ENCODE results near the gene SPON2. TPM values are rescaled to one million over a fixed set of nuclear protein-coding genes. Genes with fewer than 3 reads are reported as not detected.
A peak's percentile ranks its signal among the peaks of the same experiment; 100 is the strongest.

SPON2 gene
- total and polyA plus RNA-seq, 10 donors: 8.3 to 51.3 (median 27.1) TPM

GRCh38 chr4:1213336-1213995 lies 41.1 kb upstream of the SPON2 start:
- peak overlapping the region in 3 of 8 donors; percentile 9 to 85 (median 82) for H3K27ac ChIP-seq
- H3K4me1 ChIP-seq: peaks cover 36 to 93% (median 66%) of the 10 kb centered on the region in 6 donors
- 90 to 97% (median 95%) methylated on average over 6 to 20 of the region's 20 CpGs for WGBS, 5 donors

GRCh38 chr4:1212546-1213335 lies 40.4 kb upstream of the SPON2 start:
- no peaks in the 10 kb centered on the region for H3K9me3 ChIP-seq
- peak; percentile 73 for DNase-seq
- peaks cover 0 to 91% (median 60%) of the 10 kb centered on the region in 6 donors for H3K36me3 ChIP-seq
- H3K27ac ChIP-seq: peak overlapping the region in 2 of 8 donors; percentile 23 to 85
- TF ChIP-seq POLR2AphosphoS5 (IDR thresholded peaks at IDR 0.05) (no peak), POLR2A (IDR thresholded peaks at IDR 0.05) (no peak), CTCF (IDR thresholded peaks at IDR 0.05 in 8 of 11, conservative IDR thresholded peaks at IDR 0.05 in 3 of 11) (no peak)
- 88 to 96% (median 93%) methylated on average over 11 to 20 of the region's 20 CpGs for WGBS, 5 donors
- H3K4me1 ChIP-seq: peaks cover 29 to 93% (median 66%) of the 10 kb centered on the region in 6 donors
- H3K27me3 ChIP-seq (replicated peaks in 1 of 7): no peaks in the 10 kb centered on the region
- no peak overlapping the region for H3K4me3 ChIP-seq
- intact Hi-C loops (cut with DNase I; ENCODE audit: low total_unique reads): no loop called here

More at GRCh38 chr4:1213336-1213995, 41.1 kb upstream of the SPON2 start:
- peaks cover 0 to 97% (median 60%) of the 10 kb centered on the region in 6 donors for H3K36me3 ChIP-seq
- no peaks in the 10 kb centered on the region for H3K9me3 ChIP-seq
- no peak for DNase-seq
- no peak overlapping the region for H3K4me3 ChIP-seq
- TF ChIP-seq CTCF (IDR thresholded peaks at IDR 0.05 in 8 of 11, conservative IDR thresholded peaks at IDR 0.05 in 3 of 11) (no peak), POLR2AphosphoS5 (IDR thresholded peaks at IDR 0.05) (no peak)
- H3K27me3 ChIP-seq (replicated peaks in 1 of 7): no peaks in the 10 kb centered on the region
- intact Hi-C loops (cut with DNase I; ENCODE audit: low total_unique reads): no loop called here

- H3K27me3 ChIP-seq (replicated peaks in 1 of 7): no peaks in the 10 kb centered on the region
- H3K4me3 ChIP-seq: no peak overlapping the region
- no peak for TF ChIP-seq CTCF (IDR thresholded peaks at IDR 0.05 in 8 of 11, conservative IDR thresholded peaks at IDR 0.05 in 3 of 11)
- TF ChIP-seq POLR2AphosphoS5 (IDR thresholded peaks at IDR 0.05): peak in 1 of 3 donors; percentile 57
- H3K36me3 ChIP-seq: peaks cover 0 to 91% (median 60%) of the 10 kb centered on the region in 6 donors
- H3K27ac ChIP-seq: peak overlapping the region in 2 of 8 donors; percentile 23 to 85
- no peaks in the 10 kb centered on the region for H3K9me3 ChIP-seq
- peaks cover 22 to 93% (median 63%) of the 10 kb centered on the region in 6 donors for H3K4me1 ChIP-seq
- 74 to 88% (median 86%) methylated on average over 28 to 34 of the region's 34 CpGs for WGBS, 5 donors
- intact Hi-C loops (cut with DNase I; ENCODE audit: low total_unique reads): no loop called here
- peak; percentile 67 for DNase-seq
Observed at GRCh38 chr4:1211891-1212545, 39.6 kb upstream of the SPON2 start.

Measured in spleen (tissue), 11 donors.